NCI-H2196 treated with DMSO at 0.1 percent for 48 hours (cell line): ENCODE measurements around the gene CEP78.
"Not testable (repeated sequence)": the region's sequence is repeated elsewhere in the genome, so short reads cannot be mapped to it uniquely, and the experiment has no call there.

Experiments used
- DNase-seq: peaks from one replicate; lab custom pipeline; 2025; ENCODE audit not compliant: unreplicated experiment; lab: John Stamatoyannopoulos, UW

The CEP78 gene

GRCh38 chr9:78235256-78235761 lies 566 bp upstream of the CEP78 start:
- DNase-seq, result no peak

GRCh38 chr9:78236551-78236910 lies 656 bp downstream of the CEP78 start:
- no peak for DNase-seq

GRCh38 chr9:78238046-78239038 lies 2.5 kb downstream of the CEP78 start:
- no peak for DNase-seq

GRCh38 chr9:78239506-78239905 lies 3.6 kb downstream of the CEP78 start:
- DNase-seq, result no peak

- no peak for DNase-seq
Observed at GRCh38 chr9:78242041-78242440, 6.2 kb downstream of the CEP78 start.

- DNase-seq, result no peak
Observed at GRCh38 chr9:78243130-78243529, 7.3 kb downstream of the CEP78 start.

- DNase-seq, result no peak
Observed at GRCh38 chr9:78245401-78245800, 9.5 kb downstream of the CEP78 start.

GRCh38 chr9:78248635-78249034 lies 12.8 kb downstream of the CEP78 start:
- no peak for DNase-seq

- no peak for DNase-seq
Observed at GRCh38 chr9:78249542-78249941, 13.7 kb downstream of the CEP78 start.

GRCh38 chr9:78252616-78253015 lies 16.7 kb downstream of the CEP78 start:
- no peak for DNase-seq

- DNase-seq, result no peak
Observed at GRCh38 chr9:78253285-78253684, 17.4 kb downstream of the CEP78 start.

GRCh38 chr9:78261403-78262001 lies 25.6 kb downstream of the CEP78 start:
- no peak for DNase-seq

- DNase-seq, result no peak
Observed at GRCh38 chr9:78262655-78263054, 26.8 kb downstream of the CEP78 start.

- no peak for DNase-seq
Observed at GRCh38 chr9:78267889-78268288, 32.0 kb downstream of the CEP78 start.

GRCh38 chr9:78269784-78270183 lies 33.9 kb downstream of the CEP78 start:
- no peak for DNase-seq

- no peak for DNase-seq
Observed at GRCh38 chr9:78272307-78272706, 36.4 kb downstream of the CEP78 start.

GRCh38 chr9:78273761-78274160 lies 37.9 kb downstream of the CEP78 start:
- DNase-seq, result no peak

GRCh38 chr9:78278177-78278777 lies 42.4 kb downstream of the CEP78 start:
- no peak for DNase-seq

GRCh38 chr9:78278801-78279200 lies 42.9 kb downstream of the CEP78 start:
- no peak for DNase-seq

GRCh38 chr9:78280982-78281668 lies 45.2 kb downstream of the CEP78 start:
- no peak for DNase-seq

- DNase-seq, result not testable (repeated sequence)
Observed at GRCh38 chr9:78284181-78284580, 48.3 kb downstream of the CEP78 start.
